Measurements from ENCODE around the gene C5orf58.

C5orf58 gene

DNA sequence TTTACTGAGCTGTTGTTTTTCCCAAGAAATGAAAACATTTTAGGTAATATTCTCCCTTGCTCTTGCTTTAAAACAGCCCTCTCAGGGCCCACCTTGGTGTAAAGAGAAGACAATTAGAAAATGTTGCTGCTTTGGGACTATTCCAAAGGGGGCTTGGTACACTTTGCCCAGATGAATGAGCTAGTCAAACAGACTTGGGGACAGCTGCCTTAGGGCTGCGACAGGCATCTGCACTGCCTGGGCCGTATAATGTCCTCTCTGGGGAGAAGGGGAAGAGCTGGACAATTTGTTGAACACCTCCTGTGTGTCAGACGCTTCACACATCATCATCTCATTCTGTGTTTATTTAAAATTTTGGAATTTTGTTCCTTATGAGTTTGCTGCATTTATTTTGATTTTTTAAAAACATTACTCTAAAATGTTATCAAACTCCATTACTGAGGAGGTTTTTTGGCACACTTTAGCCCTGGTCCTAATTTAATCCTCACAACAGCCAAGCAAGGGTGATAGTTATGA, 28.8 kb downstream of the C5orf58 start:
- DNase-seq = no peak

DNA sequence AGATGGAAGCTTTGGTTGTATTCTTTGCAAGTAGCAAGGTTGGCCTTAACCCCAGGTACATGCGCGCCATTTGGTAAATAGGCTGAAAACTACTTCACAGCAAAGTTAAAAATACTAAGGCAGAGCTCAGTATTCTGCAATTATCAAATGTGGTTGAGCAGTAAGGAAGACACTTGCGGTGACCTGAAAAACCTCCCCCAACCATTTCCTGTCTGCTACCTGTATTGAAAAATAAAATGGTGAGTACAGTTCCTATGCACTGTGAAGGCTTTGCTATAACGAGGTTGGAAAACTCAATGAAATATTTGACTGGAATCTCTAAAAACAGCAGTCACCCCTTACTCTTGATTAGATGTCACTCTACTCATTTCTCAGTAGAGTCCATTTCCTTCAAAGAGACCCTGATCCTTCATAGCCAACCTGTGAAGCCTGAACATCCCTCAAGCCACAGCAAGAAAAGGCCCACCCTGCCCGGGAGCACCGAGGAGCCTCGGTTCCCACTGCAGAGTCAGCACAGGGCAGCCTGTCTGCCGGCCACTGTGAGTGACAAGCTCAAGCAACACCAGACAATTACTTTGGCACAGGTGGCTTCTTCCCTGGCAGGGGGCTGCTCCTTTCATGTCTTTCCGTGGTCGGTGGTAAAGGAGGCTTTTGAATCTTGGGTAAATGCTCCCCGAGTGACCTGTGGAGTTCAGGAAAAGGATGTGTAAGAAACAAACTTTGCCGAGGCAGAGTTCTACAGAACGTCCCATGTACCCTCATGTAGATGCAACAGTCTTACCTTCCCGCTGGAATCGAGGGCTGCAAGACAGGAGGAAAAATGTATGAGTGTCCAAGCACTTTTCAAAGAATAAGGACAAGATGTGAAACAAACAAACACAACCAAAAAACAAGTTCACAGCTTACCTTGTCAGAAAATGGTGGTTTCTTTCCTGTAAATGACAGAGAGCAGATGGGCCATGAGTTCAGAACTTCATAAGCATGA, 29.6 kb downstream of the C5orf58 start:
- DNase-seq = peak; percentile 35

DNA sequence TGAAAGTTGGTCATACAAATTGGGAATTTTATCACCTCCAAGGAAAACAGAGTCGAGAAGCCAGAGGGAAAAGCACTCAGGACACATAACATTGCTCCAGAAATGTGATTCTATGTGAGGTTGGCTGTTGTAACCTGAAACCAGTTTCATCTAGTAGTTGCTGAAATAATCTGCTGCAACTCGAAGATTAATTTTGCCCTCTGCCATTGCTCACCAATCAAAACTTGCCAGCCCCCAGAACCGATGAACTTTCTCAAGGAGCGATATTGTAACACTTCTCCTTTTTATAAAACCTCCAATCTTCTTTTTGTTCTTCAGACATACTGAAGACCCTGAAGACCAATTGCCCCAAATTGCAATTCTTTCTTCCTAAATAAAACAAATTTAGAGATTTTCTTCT, 31.1 kb downstream of the C5orf58 start:
- DNase-seq = no peak

DNA sequence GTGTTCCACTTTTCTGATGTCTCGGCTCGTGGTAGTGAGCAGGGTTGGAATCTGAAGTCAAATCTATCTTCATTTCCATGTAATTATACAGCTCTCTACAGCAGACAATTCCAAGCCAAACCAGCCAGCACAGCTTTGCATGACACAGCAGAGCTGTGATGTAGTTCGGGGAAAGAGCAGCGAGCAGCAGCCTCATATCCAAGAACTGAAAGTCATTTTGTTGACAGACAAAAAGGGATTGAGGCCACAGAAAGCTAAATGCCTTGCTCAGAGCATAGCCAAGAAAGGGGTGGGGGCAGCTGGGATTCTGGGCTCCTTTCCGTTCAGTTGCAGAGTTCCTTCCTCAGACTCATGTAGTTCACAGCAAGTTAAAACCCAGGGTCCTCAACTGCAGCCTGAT, 32.7 kb downstream of the C5orf58 start:
- DNase-seq = no peak

DNA sequence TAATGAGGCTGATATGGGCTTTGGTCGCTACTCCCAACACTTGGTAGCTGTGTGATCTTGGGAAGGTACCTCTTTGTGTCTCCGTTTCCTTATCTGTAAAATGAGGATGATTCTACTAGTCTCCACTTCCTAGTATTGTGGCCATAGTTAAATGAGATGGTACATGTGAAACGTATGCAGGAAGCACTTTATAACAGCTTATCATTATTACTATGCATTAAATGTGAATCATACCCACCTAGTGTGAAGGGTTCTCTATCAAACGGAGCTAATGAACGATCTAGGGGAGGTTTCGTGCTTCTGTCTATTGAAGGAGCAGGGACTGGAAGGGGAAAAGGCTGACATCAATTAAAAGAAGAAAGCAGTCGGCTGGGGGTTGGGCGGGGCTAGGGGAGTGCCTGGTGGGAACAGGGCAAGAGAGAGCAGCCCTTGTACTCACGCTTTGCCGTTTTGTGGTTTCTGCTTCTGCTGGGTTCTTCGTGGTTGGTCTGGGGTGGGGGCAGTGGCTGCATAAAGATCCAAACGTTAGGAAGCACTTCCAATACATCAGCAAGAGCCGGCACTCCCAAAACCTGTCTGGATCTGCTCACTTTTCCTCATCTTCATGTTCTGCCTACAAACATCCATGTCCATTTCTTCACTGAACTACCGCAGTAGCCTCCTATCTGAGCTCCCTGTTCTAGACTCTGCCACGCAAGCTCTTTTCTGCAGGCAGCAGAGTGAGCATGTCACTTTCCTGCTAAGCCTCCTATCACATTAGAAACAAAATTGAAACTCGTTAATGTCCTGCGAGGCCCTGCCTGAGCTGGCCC, 34.0 kb downstream of the C5orf58 start:
- DNase-seq = peak; percentile 65

DNA sequence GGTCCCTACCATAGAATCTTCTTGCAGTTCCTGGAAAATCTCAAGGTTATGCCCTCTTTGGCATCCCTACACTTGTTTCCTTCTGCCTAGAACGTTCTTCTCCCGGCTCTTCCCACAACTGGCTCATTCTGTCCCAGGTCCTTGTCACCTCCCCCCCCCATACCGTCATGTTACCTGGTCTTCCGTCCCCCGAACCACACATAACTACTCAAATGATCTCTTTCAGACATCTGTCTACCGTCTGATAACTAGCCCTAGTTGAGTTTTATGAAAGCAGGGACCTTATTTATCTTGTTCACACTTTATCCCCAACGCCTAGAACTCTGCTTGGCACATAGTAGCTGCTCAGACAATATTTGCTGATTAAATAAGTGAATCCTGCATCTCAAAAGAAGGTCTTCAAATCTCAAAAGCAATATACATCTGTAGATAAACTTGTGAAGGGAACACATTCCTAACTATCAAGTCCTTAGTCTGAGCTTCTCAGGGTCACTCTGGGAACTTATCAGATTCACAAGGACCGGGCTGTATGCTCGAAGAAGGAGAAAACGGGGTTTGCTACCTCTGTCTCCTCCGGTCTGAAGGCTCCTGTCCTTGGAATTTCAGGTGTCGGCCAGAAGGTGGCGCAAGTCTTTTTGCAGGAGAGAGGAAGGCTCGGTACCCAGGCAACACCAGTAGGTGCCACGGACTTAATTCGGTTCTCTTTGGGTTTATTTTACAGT, 34.8 kb downstream of the C5orf58 start:
- peak; percentile 84 for DNase-seq

DNA sequence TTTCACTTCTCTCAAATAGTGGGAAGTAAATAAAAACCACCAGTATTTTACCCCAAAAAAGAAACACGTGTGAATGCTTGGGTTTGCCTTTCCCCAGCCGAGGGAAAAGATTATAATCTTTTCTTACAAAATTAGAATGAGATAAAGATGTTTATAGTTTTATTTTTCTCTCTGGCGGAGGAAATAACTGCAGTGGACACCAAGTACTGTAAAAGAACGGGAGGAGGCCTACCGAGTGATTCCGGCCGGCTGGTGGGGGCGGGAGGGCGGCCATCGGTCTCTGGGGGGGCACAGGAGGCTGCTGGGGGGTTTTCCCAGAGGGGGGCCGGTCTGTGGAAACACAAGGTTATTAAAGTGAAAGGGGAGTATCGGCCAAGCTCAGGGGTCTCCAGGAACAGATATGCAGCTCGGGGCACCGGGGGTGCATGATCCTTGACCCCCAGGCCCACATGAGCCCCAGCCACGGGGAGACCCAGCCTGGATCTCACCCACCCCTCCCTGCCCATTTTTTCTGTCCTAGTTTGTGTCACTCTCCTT, 35.4 kb downstream of the C5orf58 start:
- DNase-seq = no peak

DNA sequence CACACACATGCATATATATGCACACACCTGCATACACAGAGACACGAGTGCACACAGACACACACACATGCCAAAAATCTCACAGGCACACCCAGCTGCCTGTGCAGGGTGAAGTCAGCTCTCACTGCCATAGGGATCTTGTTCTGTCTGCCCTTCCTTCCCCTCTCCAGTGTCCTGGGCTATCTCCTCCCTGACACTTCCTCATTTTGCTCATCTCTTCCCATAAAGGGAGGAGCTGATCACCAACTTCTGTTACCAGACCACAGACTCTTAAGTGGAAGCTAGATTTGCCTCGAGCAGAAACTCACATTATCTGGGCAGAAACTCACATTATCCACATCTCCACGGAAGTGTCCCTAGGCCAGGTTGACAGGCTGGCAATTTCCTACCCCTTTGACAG, 36.1 kb downstream of the C5orf58 start:
- DNase-seq = no peak

DNA sequence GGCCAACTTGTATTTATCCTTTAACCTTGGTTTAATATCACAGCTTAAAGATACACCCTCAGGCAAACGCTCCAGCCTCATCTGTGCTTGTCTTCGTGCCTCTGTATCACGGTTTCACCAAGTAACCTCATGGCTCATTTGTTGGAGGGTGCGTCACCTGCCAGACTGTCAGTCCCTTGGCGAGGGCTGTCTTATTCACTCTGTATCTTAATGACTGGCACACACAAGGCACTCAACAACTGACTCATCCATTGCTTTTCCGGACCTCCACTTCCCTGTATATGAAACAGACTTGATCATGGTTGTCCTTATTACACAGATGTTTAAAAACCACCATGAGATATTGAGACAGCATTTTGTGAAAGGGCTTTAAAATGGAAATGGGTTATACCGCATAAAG, 36.8 kb downstream of the C5orf58 start:
- peak; percentile 48 for DNase-seq

DNA sequence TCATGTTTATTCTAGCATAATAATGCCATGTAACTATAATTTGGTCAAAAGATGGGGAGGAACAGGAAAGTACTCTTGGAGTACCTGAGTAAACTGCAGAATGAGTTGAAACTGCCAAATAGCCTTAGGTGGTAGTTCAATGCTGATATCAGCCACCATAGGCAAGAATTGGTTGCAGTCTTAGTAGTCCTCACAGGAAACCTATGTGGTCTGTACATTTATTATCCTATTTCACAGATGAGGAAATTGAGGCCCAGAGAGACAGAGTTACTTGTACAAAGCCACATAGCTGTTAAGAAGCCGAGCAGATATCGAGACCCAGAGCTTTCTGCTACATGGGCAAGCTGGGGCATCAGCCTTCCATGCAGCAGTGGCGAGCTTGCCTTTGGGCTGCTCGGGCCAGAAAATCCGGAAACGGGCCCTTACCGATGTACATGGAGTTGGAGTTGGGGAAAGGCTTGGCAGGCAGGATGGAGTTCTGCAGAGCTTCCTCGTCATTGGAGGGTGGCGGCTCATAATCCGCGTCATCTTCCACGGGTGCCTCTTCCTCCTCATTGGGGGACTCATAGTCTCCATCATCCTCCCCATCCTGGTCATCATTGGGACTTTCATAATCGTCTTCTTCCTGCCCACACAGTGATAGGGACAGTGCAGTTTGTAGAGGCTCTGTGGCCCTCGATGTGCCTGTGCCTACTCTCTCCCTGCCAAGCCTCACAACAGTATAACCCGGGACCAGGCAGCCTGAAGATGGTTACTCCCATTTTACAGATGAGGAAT, 37.7 kb downstream of the C5orf58 start:
- DNase-seq = no peak

DNA sequence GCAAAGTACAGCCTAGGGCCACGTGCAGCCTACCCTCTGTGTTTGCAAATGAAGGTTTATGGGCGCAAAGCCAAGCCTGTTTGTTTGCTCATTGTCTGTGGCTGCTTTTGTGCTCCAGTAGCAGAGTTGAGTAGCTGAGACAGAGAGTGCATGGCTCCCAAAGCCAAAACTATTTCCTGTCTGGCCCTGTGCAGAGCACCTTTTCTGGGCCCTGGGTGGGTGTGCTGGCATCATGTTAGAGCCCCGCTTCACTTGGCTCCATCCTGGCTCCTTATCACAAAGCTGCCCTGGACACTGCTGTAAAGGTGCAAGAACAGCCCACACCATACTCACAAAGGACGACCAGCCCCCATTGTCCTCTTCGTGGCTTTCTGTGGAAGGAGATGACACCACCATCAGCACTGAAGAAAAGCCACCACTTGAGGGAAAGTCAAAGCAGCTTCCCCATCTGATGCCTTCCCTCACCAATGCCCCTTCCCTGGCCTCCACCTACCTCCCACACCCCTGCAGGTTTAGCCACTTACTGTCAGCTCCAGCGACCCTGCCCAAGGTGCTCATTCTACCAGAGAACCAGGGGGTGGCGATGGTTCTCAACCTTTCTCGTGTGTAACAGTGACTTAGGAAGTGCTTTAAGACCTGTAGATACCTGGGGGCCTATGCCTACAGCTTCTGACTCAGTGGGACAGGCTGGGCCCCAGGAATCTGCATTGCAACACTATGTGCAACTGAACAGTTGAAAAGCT, 41.4 kb downstream of the C5orf58 start:
- DNase-seq = peak; percentile 63

DNA sequence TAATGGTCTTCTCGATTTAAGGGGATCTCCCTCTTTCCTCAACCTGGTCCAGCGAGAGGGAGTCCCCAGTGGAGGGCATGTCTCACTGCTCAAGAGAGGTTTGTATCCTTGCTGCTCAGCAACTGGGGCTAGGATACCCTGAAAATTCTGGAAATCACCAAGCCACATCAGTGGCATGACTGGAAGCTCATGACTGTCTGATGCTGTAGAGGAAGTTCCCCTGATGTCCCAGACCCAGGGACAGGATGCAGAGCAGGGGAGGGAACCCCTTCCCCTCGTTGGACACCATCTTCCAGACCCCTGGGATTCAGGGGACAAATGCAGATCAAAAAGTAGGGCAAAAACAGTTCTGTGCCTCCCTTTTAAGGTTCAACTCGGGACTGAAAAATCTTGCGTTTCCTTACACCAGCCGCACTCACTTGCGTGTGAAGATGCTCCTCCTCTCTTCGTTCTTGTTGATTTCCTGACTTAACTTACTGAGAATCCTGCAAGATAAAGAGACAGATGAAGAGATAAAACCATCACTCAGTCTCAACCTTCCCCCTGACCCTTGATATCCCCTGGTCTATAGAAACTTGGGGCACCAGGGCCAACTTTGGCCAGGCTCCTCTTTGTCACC, 42.7 kb downstream of the C5orf58 start:
- DNase-seq = peak; percentile 41

DNA sequence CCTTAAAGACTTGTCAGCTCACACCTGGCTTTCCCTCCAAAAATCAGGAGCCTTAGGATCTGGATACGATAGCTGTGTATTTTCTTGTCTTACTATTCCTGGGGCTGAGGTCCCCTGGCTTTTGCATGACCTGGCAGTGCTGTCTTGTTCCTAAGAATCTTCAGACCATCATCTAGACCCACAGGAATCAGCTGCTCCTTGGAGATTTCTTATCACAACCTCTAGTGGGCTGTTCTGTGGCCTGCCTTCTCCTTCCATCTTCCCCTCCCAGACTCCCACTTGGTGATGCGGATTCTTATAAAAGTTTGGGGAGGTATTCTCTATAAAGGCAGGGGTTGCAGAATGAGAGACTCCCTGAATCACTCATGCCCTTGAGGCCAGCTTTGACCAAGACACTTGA, 43.4 kb downstream of the C5orf58 start:
- no peak for DNase-seq

DNA sequence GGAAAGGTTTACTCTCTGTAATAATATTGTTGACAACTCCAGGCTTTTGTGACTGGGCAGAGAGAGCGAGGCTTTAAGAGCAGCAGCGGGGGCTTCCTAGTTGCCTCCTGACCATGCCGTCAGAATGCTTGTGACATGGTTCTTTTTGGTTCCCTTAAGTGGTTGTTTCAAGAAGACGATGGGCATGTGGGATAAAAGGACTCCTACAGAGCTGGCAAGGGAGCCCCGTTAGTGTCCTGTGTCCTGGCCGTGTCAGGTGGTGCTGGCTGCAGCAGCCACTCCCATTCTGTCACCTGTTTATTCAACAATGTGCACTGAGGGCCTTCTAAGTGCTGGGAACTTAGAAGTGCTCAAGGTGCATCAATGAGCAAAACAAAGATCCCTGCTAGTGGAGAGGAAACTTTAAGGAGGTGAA, 45.1 kb downstream of the C5orf58 start:
- DNase-seq = no peak

DNA sequence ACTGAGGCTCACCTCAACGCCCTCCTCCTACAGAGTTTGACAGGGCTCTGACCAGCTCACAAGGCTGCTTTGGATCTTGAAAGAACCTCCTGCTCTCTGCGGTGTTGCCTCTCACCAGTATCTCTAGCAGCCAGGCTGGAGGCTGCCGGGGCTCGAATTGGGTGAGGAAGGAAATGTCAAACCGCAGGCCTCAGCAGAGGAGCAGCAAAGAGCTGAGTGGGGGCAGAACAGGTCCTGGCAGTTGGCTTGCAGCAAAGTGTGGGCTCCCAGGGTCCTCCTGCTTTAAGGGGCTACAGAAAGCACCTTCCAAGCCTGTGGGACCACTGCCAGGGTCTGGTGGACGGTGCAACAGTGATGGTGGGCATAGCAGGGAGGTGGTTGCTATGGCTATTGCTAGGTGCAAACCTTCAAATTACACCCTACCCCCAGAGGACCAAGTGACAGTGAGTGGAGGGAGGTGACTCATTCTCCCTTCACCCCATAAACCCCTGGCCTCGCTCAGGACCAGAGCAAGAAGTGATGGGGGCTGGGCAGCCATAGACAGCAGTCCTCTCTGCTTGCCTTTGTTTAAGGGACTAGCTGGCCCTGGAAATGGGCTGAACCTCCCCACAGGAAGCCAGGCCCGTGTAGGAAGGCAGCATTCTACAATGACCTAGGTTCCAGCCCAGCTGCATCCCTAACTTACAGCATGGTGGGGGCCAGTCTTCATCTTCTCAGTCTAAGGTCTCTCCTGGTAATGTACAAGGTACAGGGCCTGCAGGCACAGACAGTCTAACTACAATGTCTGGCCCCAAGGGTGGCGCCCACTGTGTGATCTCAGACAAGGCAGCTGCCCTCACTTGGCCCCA, 46.0 kb downstream of the C5orf58 start:
- DNase-seq = peak; percentile 81

DNA sequence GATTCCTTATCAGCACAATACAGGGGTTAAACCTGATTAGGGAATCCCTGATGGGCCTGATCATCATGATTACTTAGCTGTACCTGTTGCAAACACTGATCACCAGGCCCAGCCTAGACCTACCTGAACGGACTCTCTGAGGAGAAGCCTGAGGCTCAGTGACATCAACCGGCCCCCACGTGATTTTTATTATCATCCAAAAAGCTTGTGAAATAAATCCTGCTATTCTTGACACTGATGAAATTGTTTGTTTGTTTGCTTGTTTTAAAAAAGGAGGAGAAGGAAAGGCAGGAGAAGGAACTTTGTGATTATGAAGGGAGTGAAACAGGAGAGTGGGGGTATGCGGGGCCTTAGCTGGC, 46.7 kb downstream of the C5orf58 start:
- DNase-seq = no peak

DNA sequence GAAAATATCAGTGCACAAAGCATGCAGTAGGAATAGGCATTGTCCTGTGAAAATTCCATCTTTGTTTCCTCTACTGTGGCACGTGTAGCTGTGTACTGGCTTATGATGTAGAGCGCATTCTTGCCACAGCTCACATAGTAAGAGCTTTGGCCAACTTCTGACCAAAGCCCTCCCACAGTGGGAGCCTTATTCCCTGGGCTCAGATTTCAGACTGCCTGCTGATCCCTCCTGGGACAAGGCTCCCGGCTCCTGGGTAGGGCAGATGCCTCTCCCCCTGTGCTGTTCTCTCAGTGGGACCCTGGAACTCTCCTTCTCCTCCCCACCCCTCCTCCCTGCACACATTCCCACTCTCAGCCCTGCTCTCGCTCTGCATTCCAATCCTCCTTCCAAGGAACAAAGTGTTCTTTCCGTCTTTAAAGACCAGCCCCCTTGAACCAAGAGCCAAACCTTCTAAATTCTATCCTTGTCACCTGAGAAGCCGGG, 47.3 kb downstream of the C5orf58 start:
- no peak for DNase-seq

DNA sequence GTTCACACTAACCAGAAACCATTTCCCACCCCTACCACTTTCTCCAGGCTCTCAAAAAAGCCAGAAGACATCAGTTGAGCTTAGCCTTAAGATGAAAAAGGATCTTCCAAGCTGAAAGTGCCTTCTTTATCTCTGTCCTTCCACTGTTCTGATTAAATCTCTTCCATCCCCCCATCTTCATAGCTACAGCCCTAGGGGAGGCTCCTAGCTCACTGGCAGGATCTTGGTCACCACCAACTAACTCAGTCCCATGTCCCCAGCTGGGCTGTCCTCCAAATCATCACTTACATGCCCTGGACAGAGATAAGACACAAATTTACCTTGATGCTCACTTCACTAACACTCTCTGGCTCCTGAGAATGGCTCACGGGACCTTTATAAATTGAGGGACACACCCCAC, 50.5 kb downstream of the C5orf58 start:
- DNase-seq = no peak

DNA sequence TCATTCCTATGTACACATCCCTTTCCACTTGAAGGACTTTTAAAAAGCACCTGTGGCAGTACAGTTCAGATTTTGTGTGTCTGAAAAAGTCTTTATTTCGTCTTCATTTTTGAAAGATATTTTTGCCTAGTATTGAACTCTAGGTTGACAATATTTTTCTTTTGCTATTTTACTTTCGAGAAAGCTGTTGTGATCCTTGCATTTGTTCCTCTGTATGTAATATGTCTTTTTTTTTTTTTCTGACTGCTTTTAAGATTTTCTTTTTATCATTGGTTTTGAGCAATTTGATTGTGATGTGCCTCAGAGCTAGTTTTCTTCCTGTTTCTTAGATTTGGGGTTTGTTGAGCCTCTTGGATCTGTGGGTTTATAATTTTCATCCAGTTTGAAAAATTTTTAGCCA, 51.4 kb downstream of the C5orf58 start:
- DNase-seq = no peak

DNA sequence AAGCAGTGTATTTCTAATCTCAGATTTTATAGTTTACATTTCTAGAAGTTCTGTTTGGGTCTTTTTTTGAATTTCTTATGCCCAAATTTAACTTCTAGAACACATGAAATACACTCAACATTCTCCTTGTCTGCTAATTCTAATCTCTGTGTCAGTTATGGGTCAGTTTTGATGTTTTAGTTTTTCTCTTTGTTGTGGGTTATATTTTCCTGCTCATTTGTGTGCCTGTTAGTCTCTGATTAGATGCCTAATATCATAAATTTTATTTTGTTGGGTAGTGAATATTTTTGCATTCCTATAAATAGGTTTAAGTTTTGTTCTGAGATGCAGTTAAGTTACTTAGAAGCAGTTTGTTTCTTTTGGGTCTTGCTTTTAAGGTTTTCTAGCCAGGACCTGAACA, 52.4 kb downstream of the C5orf58 start:
- no peak for DNase-seq
